Lung (tissue), 12 donors: Measurements from ENCODE around the gene THRSP. TPM values are rescaled to one million over a fixed set of nuclear protein-coding genes. Genes with fewer than 3 reads are reported as not detected.
A peak's percentile ranks its signal among the peaks of the same experiment; 100 is the strongest.

Source experiments
- ATAC-seq: fragments of 200-7000 bp; cut with Tn5 transposase; one replicate; pipeline ENCODE4 v1.9.1; 2020; ENCODE audit warnings: moderate number of reproducible peaks; ENCODE audit not compliant: insufficient read depth, low FRiP score
- DNase-seq, 3 donors: peaks; one replicate each; pipeline ENCODE4 v3.0.0-alpha.2; 2013 to 2017
- H3K27ac ChIP-seq, 2 donors: one replicate each; pipeline ENCODE4 v1.5.1; 2013; ENCODE audit warnings: mild to moderate bottlenecking in 2 of 2, moderate library complexity in 2 of 2, control low read depth in 1 of 2, inconsistent platforms in 1 of 2, low read depth in 1 of 2, low read length in 1 of 2
- H3K27me3 ChIP-seq, 3 donors: one replicate each; pipeline ENCODE4 v1.5.1; 2013; ENCODE audit warnings: low read length in 2 of 3; ENCODE audit not compliant: control insufficient read depth in 3 of 3, insufficient read depth in 3 of 3
- H3K36me3 ChIP-seq, 4 donors: one replicate each; pipeline ENCODE4 v1.5.1; 2013; ENCODE audit warnings: low read length in 4 of 4, mild to moderate bottlenecking in 1 of 4, moderate library complexity in 1 of 4; ENCODE audit not compliant: control insufficient read depth in 4 of 4, insufficient read depth in 4 of 4
- H3K4me1 ChIP-seq, 5 donors: one replicate each; pipeline ENCODE4 v1.5.1; 2013; ENCODE audit warnings: low read length in 5 of 5, mild to moderate bottlenecking in 2 of 5, moderate library complexity in 1 of 5; ENCODE audit not compliant: control insufficient read depth in 5 of 5, insufficient read depth in 5 of 5
- H3K4me3 ChIP-seq: one replicate; pipeline ENCODE4 v1.5.1; 2013; ENCODE audit warnings: mild to moderate bottlenecking, control low read depth, moderate library complexity
- H3K9ac ChIP-seq, 2 donors: one replicate each; pipeline ENCODE4 v1.5.1; 2013; ENCODE audit warnings: low read length in 2 of 2, control low read depth in 1 of 2; ENCODE audit not compliant: insufficient read depth in 1 of 2
- H3K9me3 ChIP-seq, 4 donors: one replicate each; pipeline ENCODE4 v1.5.1; 2013; ENCODE audit warnings: low read length in 3 of 4, mild to moderate bottlenecking in 1 of 4, moderate library complexity in 1 of 4; ENCODE audit not compliant: control insufficient read depth in 4 of 4, insufficient read depth in 3 of 4
- CTCF ChIP-seq: IDR thresholded peaks from 2 replicates; pipeline ENCODE4 v1.5.1; 2012; ENCODE audit warnings: mild to moderate bottlenecking; ENCODE audit errors: control extremely low read depth, extremely low read depth
- WGBS, 2 donors: extraction: QIAGEN DNeasy Blood & Tissue Kit; methylation state at CpG; one replicate each; pipeline ENCODE4 v1.1.7; 2013; 5-methylcytosine and 5-hydroxymethylcytosine counted together
- polyA plus RNA-seq, 2 donors: library from polyadenylated mRNA; stranded (reverse); fragments of 200-250 nt; gene quantifications; one replicate each; pipeline ENCODE4 v1.2.1, GENCODE V29; 2013
- total RNA-seq, 2 donors: library from RNA; depleted of rRNA in 1 of 2; stranded (reverse); fragments of >200 nt in 1 of 2; gene quantifications; one replicate each; pipeline ENCODE4 v1.2.1, GENCODE V29; 2014 to 2021
- donor health status: control.
- donor health status: control.
- donor health status: Bipolar disorder and iron deficiency.
- donor health status: healthy.
- donor health status: DM: yes; HTN: yes; CAD: no.

THRSP gene
- total and polyA plus RNA-seq, 4 donors: 0.03 to 0.12 TPM; not detected in 2

GRCh38 chr11:78020246-78020645, 43.4 kb upstream of the THRSP start:
- TF ChIP-seq CTCF: no peak
- Histone ChIP-seq H3K27me3 (no peaks in the 10 kb centered on the region), H3K27ac (no peak overlapping the region), H3K4me3 (no peak overlapping the region), H3K9ac (no peak overlapping the region), H3K4me1 (peaks cover 0 to 28% (median 5%) of the 10 kb centered on the region in 5 donors), H3K9me3 (no peaks in the 10 kb centered on the region), H3K36me3 (peaks cover 0 to 17% (median 4%) of the 10 kb centered on the region in 4 donors)
- peak in 2 of 3 donors; percentile 31 to 53 for DNase-seq
- ATAC-seq: no peak
- 54% methylated on average over 3 of the region's 3 CpGs for WGBS, 2 donors

GRCh38 chr11:78021611-78022010, 42.0 kb upstream of the THRSP start:
- peaks cover 0 to 28% (median 5%) of the 10 kb centered on the region in 5 donors for H3K4me1 ChIP-seq
- 68 to 83% methylated on average over 6 of the region's 6 CpGs for WGBS, 2 donors
- no peak for ATAC-seq
- H3K27ac ChIP-seq: peak overlapping the region in 1 of 2 donors; percentile 26
- DNase-seq: peak in 1 of 3 donors; percentile 20
- no peak overlapping the region for H3K9ac ChIP-seq
- no peaks in the 10 kb centered on the region for H3K27me3 ChIP-seq
- H3K4me3 ChIP-seq: no peak overlapping the region
- TF ChIP-seq CTCF: no peak
- peaks cover 0 to 4% (median under 1%) of the 10 kb centered on the region in 4 donors for H3K36me3 ChIP-seq
- no peaks in the 10 kb centered on the region for H3K9me3 ChIP-seq

GRCh38 chr11:78022397-78023396, 41.0 kb upstream of the THRSP start, which contains the start of gene KCTD14:
Gene KCTD14, minus strand, starts transcription at chr11:78023276. Its CDS starts 27 bp downstream, at chr11:78023249.
- Histone ChIP-seq H3K36me3 (no peaks in the 10 kb centered on the region), H3K4me1 (peaks cover 0 to 28% (median 5%) of the 10 kb centered on the region in 5 donors), H3K27ac (peak within 1 kb of the TSS in 1 of 2 donors; percentile 81), H3K4me3 (peak within 1 kb of the TSS; percentile 58), H3K27me3 (no peaks in the 10 kb centered on the region), H3K9ac (peak within 1 kb of the TSS; percentile 45 to 77), H3K9me3 (no peaks in the 10 kb centered on the region)
- DNase-seq (peak; percentile 71 to 77 (median 71)), ATAC-seq (peak; percentile 58)
- no peak for TF ChIP-seq CTCF
- 13 to 25% methylated on average over 32 to 37 of the region's 37 CpGs for WGBS, 2 donors
